ENCODE results near the gene PRXL2B.
"Not testable (repeated sequence)": the region's sequence is repeated elsewhere in the genome, so short reads cannot be mapped to it uniquely, and the experiment has no call there.

PRXL2B gene

DNA sequence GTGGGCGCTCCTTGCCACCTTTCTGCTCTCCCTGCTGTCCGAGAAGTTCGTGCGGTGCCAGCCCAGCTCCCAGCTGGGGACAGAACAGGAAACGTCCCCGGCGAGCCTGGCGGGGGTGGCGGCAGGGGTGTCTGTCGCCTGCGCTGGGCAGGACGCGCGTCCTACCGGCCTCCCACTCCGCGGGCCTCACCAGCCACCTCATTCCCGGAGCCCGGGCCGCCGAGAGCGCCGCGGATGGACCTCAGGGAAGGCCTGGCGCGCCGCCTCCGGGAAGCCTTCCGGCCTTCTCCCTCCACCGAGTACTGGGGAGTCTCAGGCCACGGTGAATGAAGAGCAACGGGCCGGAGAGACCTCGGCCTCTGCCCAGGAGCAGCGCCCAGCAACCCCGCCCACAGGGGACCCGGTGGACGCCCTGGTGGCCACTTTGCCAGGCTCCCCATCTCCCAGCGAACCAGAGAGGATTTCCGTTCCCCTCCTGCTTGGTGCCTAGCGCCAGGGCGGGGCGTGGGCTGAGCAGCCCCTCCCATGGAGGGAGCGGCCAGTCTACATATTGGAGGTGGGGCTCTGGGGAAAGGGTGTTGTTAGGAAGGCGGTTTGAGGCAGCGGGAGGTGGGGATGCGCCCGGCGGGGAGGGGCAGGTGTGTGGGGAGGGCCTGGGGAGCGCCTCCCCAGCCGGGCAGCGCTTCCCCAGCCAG, 39.9 kb upstream of the PRXL2B start:
- TF ChIP-seq, protein P1, sequence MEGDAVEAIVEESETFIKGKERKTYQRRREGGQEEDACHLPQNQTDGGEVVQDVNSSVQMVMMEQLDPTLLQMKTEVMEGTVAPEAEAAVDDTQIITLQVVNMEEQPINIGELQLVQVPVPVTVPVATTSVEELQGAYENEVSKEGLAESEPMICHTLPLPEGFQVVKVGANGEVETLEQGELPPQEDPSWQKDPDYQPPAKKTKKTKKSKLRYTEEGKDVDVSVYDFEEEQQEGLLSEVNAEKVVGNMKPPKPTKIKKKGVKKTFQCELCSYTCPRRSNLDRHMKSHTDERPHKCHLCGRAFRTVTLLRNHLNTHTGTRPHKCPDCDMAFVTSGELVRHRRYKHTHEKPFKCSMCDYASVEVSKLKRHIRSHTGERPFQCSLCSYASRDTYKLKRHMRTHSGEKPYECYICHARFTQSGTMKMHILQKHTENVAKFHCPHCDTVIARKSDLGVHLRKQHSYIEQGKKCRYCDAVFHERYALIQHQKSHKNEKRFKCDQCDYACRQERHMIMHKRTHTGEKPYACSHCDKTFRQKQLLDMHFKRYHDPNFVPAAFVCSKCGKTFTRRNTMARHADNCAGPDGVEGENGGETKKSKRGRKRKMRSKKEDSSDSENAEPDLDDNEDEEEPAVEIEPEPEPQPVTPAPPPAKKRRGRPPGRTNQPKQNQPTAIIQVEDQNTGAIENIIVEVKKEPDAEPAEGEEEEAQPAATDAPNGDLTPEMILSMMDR (IDR thresholded peaks at IDR 0.05): no peak
- Histone ChIP-seq H3K27ac (peak overlapping the region; percentile 98 to 99), H3K4me3 (peak overlapping the region; percentile 85)
- DNase-seq (ENCODE audit: low spot score): peak; percentile 93

DNA sequence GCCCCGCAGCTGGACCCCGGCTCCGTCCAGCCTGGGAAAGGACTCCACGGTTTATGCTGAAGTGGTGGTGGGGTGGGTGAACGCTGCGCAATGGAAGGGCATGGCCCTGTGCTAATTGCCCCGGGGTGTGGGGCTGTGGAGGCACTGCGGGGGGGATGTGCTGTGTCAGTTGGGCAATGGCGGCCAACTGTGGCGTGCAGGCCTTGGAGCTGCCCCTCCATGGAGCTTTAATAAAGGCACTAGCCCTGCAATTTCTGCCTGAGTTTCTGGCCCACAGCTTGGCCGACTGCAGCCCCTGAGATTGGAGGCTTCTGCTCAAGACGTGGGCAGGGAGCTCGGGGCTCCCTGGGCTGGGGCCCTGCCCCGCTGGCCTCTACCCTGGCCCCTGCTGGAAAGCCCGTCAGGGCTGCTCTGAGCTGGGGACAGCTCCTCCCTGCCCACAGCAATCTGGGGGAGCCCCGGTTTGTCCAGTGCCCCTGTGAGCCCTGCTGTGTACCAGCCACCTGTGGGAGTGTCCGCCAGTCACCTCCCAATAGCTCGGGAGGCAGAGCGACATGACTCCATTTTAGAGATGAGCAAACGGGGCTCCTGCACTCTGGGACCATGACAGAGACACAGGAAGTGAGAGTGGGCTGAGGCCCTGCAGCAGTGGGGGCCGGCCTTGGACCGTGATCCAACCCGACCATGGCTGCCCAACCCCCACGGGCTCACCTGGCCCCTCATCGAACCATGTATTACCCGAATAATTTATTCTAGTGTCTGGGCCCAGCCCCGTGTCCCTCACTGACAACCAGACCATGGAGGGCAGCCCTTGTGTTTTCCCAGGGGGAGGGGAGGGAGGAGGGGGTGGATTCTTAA, 39.1 kb upstream of the PRXL2B start:
- Histone ChIP-seq H3K4me3 (peak overlapping the region; percentile 85), H3K27ac (peak overlapping the region; percentile 98 to 99)
- TF ChIP-seq, protein P1 (IDR thresholded peaks at IDR 0.05): no peak
- DNase-seq (ENCODE audit: low spot score): no peak

DNA sequence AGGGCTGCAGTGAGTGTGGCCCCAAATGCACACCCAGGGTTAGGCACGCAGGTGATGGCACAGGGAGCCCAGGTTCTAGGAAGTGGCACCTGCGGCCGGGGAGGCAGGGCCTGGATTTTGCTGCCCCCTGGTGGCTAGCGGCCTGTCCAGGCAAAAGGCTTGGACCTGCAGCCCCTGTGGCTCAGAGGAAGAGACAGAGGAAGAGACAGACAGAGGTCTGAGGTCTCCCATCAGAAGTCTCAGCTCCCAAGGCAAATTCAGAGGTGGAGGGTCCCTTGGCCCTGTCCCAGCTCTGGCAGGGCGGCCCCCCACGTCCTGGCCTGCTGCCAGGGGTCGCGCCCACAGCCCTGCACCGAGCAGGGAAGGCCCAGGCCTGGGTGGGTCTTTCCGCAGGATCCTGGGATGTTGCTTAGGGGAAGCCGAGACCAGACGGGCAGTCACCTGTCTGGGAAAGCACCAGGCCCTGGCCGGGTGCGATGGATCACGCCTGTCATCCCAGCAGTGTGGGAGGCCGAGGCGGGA, 38.4 kb upstream of the PRXL2B start:
- peak; percentile 89 for DNase-seq (ENCODE audit: low spot score)
- Histone ChIP-seq H3K4me3 (peak overlapping the region; percentile 85), H3K27ac (peak overlapping the region; percentile 98 to 99)
- TF ChIP-seq, protein P1 (IDR thresholded peaks at IDR 0.05): peak; percentile 92

DNA sequence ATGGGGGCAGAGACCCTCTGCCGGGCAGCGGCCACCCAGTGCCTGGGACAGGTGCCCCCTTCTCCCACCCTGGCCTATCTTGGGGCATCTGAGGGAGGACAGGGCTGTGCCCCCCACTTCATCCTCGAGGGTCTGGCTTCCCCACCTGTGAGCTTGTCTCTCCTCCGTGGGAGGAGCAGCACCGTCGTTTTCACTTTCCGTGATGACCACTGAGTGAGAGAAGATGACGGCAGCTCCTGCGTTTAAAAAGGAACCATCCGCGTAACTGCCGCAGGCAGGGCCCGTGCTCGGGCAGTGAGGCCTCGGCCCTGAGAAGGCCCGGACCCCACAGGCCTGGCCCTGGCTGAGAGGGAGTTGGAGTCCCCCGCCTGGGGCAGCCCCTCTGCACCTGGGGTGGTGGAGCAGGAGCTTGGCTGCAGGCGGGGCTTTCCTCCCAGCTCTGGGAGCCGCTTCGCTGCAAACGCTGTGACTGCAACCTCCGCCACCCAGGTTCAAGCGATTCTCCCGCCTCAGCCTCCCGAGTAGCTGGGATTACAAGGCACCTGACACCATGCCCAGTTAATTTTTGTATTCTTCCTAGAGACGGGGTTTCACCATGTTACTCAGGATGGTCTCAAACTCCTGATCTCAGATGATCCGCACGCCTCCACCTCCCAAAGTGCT, 37.1 kb upstream of the PRXL2B start:
- Histone ChIP-seq H3K27ac (peak overlapping the region; percentile 98 to 99), H3K4me3 (peak overlapping the region; percentile 85)
- not testable (repeated sequence) for DNase-seq (ENCODE audit: low spot score)

DNA sequence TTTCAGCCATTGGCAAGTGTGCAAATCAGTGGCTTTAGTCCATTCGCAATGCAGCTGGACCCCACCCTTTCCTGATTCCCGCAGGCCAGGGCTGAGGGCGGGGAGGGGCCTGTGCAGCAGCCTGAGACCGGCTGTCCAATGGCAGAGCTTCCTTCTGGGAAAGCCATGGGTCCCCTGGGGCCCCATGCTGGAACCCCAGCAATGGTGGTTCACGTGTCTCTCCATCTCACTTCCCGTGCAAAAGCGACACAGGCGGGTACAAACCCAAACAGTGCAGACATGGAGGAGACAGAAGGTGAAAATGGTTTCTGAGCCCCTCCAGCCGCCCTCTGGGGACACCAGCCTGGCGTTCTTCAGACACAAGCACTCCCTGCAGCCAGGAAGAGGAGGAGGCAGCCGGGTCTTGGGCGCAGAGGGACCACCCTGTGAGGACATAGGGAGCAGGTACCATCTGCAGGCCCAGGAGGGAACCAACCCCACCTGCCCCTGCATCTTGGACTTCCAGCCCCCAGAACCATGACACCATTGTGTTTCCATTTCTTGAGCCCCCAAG, 36.2 kb upstream of the PRXL2B start:
- H3K4me3 ChIP-seq; DNase-seq (ENCODE audit: low spot score): not testable (repeated sequence)
- H3K27ac ChIP-seq: peak overlapping the region in 1 of 2 donors; percentile 71

DNA sequence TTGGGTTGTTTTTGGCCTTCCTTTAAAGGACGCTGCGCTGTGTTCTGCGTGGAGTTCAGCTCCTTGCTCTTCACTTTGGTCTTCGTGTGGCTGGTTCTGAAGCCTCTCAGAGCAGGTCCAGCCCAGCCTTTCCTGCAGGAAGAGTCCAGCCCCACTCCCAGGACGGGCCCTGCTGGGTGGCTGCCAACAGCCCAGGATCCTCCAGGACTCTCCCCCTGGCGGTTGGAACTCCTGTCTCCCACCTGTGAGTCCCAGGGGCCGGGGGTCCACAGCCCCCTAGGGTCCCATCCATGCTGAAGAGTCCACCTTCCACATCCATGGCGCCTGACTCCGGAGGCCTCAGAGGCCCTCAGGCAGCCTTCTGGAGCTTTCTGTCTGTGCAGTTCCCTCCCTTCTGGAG, 35.0 kb upstream of the PRXL2B start:
- not testable (repeated sequence) for DNase-seq (ENCODE audit: low spot score); H3K4me3 ChIP-seq; H3K27ac ChIP-seq

DNA sequence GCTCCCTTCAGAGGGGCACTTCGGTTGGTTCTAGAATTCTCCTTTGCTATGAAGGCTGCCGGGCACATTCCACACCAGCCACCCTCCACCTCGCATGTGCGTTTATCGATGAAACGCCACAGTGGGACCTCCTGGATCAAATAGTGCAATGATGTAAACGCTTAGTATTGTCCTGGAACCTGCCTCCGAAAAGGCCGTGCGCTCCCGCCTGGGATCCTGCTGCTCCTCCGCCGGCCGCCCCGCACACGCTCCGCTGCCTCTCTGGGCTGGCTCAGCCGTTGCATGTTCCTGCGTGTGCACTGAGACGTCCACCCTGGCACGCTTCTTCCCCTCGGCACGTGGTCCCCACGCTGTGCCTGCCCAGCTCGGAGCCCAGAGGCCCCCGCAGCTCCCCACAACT, 34.4 kb upstream of the PRXL2B start:
- no peak for DNase-seq (ENCODE audit: low spot score)
- no peak overlapping the region for H3K27ac ChIP-seq
- no peak overlapping the region for H3K4me3 ChIP-seq
- TF ChIP-seq, protein P1 (IDR thresholded peaks at IDR 0.05): no peak

DNA sequence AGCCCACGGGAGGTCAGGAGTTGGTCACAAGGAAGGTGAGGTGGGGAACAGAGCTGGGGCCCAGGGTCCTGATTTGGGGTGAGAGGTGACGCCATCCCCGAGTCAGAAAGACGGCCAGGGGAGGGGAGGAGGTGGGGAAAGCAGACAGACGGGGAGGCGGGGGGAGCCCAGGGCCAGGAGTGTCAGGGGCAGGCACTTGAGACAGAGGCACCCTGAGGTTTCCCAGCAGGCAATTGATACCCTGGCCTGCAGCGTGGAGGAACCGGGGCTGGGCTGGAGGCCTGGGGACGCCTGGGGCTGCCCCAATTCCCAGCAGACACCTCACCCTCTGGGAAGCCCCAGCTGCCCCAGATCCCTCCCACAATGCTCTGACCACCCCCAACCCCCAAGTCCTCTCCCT, 33.5 kb upstream of the PRXL2B start:
- not testable (repeated sequence) for H3K27ac ChIP-seq; H3K4me3 ChIP-seq; DNase-seq (ENCODE audit: low spot score)

Data from coronary artery (tissue), 2 donors.